NCI-H1092 treated with DMSO at 0.1 percent for 48 hours (cell line): ENCODE measurements around the gene MAP3K5.
"Not testable (repeated sequence)": the region's sequence is repeated elsewhere in the genome, so short reads cannot be mapped to it uniquely, and the experiment has no call there.

Experiments
- DNase-seq: peaks from one replicate; lab custom pipeline; 2025; lab: John Stamatoyannopoulos, UW

Gene MAP3K5

GRCh38 chr6:136721467-136721866 is 70.8 kb downstream of the MAP3K5 start:
- no peak for DNase-seq

GRCh38 chr6:136720045-136720770 is 72.1 kb downstream of the MAP3K5 start:
- no peak for DNase-seq

GRCh38 chr6:136719280-136720044 is 72.8 kb downstream of the MAP3K5 start:
- no peak for DNase-seq

GRCh38 chr6:136718476-136718875 is 73.8 kb downstream of the MAP3K5 start:
- no peak for DNase-seq

- no peak for DNase-seq
Measured at GRCh38 chr6:136717716-136717990, 74.6 kb downstream of the MAP3K5 start.

- DNase-seq = no peak
Measured at GRCh38 chr6:136716917-136717715, 75.2 kb downstream of the MAP3K5 start.

- not testable (repeated sequence) for DNase-seq
Measured at GRCh38 chr6:136712642-136713041, 79.6 kb downstream of the MAP3K5 start.

- DNase-seq = no peak
Measured at GRCh38 chr6:136711644-136712043, 80.6 kb downstream of the MAP3K5 start.

- DNase-seq = no peak
Measured at GRCh38 chr6:136710877-136711552, 81.3 kb downstream of the MAP3K5 start.

- DNase-seq = no peak
Measured at GRCh38 chr6:136709429-136709828, 82.8 kb downstream of the MAP3K5 start.

GRCh38 chr6:136706430-136706829 is 85.8 kb downstream of the MAP3K5 start:
- DNase-seq = no peak

- DNase-seq = no peak
Measured at GRCh38 chr6:136703331-136703865, 88.9 kb downstream of the MAP3K5 start.

- peak; percentile 2 for DNase-seq
Measured at GRCh38 chr6:136701045-136701444, 91.2 kb downstream of the MAP3K5 start.

- DNase-seq = no peak
Measured at GRCh38 chr6:136699358-136699757, 92.9 kb downstream of the MAP3K5 start.

GRCh38 chr6:136696783-136697364 is 95.4 kb downstream of the MAP3K5 start:
- no peak for DNase-seq

- no peak for DNase-seq
Measured at GRCh38 chr6:136696238-136696637, 96.0 kb downstream of the MAP3K5 start.

- DNase-seq = no peak
Measured at GRCh38 chr6:136695412-136695811, 96.9 kb downstream of the MAP3K5 start.

- no peak for DNase-seq
Measured at GRCh38 chr6:136693090-136693489, 99.2 kb downstream of the MAP3K5 start.

GRCh38 chr6:136687894-136688293 is 104.4 kb downstream of the MAP3K5 start:
- DNase-seq = not testable (repeated sequence)

- DNase-seq = no peak
Measured at GRCh38 chr6:136685540-136686108, 106.7 kb downstream of the MAP3K5 start.

GRCh38 chr6:136684466-136684865 is 107.8 kb downstream of the MAP3K5 start:
- no peak for DNase-seq
